Stimulated activated CD8-positive, alpha-beta memory T cell treated with anti-CD3 and anti-CD28 coated beads, Interleukin-15, amount 100 ng/mL, for 48 hours (primary cell): ENCODE results near the gene TLE3.
"Not testable (repeated sequence)": the region's sequence is repeated elsewhere in the genome, so short reads cannot be mapped to it uniquely, and the experiment has no call there.

ENCODE experiments used
- DNase-seq, 2 donors: peaks; one replicate each; pipeline ENCODE4 v3.0.0-alpha.2; 2020; ENCODE audit warnings: low read depth in 2 of 2

The TLE3 gene

GRCh38 chr15:70097321-70098152 lies at the start of gene TLE3:
Gene TLE3 (minus strand): TSS chr15:70097917. CDS start chr15:70096798, 1,119 bp downstream.
- peak; percentile 96 to 97 for DNase-seq

GRCh38 chr15:70147178-70147760 lies 49.6 kb upstream of the TLE3 start:
- no peak for DNase-seq

GRCh38 chr15:70146771-70147170 lies 49.1 kb upstream of the TLE3 start:
- DNase-seq, result no peak

- DNase-seq, result no peak
These were observed 48.4 kb upstream of the TLE3 start for GRCh38 chr15:70146162-70146561.

GRCh38 chr15:70145261-70145660 lies 47.5 kb upstream of the TLE3 start:
- no peak for DNase-seq

- peak; percentile 27 to 44 for DNase-seq
These were observed 44.8 kb upstream of the TLE3 start for GRCh38 chr15:70142322-70143191.

- no peak for DNase-seq
These were observed 44.3 kb upstream of the TLE3 start for GRCh38 chr15:70142072-70142321.

- no peak for DNase-seq
These were observed 43.8 kb upstream of the TLE3 start for GRCh38 chr15:70141376-70142071.

- DNase-seq, result no peak
These were observed 43.0 kb upstream of the TLE3 start for GRCh38 chr15:70140543-70141375.

GRCh38 chr15:70140025-70140542 lies 42.4 kb upstream of the TLE3 start:
- DNase-seq, result no peak

- no peak for DNase-seq
These were observed 40.2 kb upstream of the TLE3 start for GRCh38 chr15:70137967-70138366.

GRCh38 chr15:70137021-70137420 lies 39.3 kb upstream of the TLE3 start:
- not testable (repeated sequence) for DNase-seq

GRCh38 chr15:70133781-70134421 lies 36.2 kb upstream of the TLE3 start:
- no peak for DNase-seq

- DNase-seq, result no peak
These were observed 35.6 kb upstream of the TLE3 start for GRCh38 chr15:70133296-70133695.

GRCh38 chr15:70132571-70132970 lies 34.9 kb upstream of the TLE3 start:
- DNase-seq, result no peak

- DNase-seq, result no peak
These were observed 34.4 kb upstream of the TLE3 start for GRCh38 chr15:70132139-70132538.

GRCh38 chr15:70128414-70129140 lies 30.9 kb upstream of the TLE3 start:
- DNase-seq, result no peak

- no peak for DNase-seq
These were observed 30.2 kb upstream of the TLE3 start for GRCh38 chr15:70127770-70128413.

GRCh38 chr15:70127288-70127746 lies 29.6 kb upstream of the TLE3 start:
- no peak for DNase-seq
